GM19099 (cell line): Measurements from ENCODE around the gene SMYD3.

Experiments used
- POLR2A ChIP-seq: IDR thresholded peaks from 3 replicates; pipeline ENCODE4 v1.6.1; 2011; ENCODE audit warnings: low read depth; ENCODE audit not compliant: insufficient read length; ENCODE audit errors: extremely low read depth

The SMYD3 gene

GRCh38 chr1:246382589-246383238 lies 124.4 kb downstream of the SMYD3 start:
- TF ChIP-seq POLR2A: no peak

DNA sequence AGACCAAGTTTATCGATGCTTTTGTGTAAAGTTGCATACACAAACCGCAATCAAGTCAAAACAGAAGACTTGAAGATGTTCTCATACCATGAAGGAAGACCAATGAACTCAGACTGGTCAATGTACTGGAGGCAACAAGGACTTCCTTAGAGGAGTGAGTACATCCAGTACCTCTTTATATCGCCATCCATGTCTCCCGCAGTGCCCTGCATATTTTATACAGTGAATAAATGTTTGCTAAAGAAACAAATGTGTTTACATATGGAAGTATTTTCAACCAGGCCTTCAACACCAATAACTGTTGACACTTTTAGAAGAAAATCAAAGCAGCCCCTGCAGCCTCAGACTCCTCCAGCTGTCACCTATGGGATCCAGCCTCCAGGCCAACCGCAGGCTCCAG lies 125.6 kb downstream of the SMYD3 start:
- TF ChIP-seq POLR2A: no peak

GRCh38 chr1:246377625-246378153 lies 129.4 kb downstream of the SMYD3 start:
- no peak for TF ChIP-seq POLR2A

GRCh38 chr1:246373828-246374569 lies 133.1 kb downstream of the SMYD3 start:
- TF ChIP-seq POLR2A: no peak

GRCh38 chr1:246372559-246372958 lies 134.5 kb downstream of the SMYD3 start:
- no peak for TF ChIP-seq POLR2A

GRCh38 chr1:246367041-246367440 lies 140.0 kb downstream of the SMYD3 start:
- TF ChIP-seq POLR2A: no peak

GRCh38 chr1:246365708-246366107 lies 141.4 kb downstream of the SMYD3 start:
- TF ChIP-seq POLR2A: no peak

DNA sequence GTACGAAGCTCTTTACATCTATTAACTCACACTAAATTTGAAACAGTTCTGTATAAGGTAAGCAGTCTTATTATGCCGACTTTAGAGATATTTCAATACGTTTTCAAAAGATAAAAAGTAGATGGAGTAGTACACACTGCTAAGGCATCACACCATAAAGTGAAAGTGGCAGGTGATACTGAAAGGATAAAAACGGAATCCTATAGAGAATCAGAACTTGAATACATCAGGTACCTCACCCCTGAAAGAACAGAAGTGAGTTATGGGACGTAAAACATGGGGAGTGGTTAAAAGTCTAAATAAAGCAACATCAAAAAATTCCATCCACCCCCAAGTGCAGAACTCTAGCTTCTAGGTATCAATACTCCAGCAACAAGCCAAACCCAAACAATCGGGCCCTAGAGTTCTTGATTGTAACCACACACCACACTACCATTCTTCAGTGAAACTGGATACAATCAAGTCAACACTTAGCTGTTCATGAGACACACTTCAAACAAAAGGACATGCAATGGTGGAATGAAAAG lies 142.6 kb downstream of the SMYD3 start:
- TF ChIP-seq POLR2A: no peak

DNA sequence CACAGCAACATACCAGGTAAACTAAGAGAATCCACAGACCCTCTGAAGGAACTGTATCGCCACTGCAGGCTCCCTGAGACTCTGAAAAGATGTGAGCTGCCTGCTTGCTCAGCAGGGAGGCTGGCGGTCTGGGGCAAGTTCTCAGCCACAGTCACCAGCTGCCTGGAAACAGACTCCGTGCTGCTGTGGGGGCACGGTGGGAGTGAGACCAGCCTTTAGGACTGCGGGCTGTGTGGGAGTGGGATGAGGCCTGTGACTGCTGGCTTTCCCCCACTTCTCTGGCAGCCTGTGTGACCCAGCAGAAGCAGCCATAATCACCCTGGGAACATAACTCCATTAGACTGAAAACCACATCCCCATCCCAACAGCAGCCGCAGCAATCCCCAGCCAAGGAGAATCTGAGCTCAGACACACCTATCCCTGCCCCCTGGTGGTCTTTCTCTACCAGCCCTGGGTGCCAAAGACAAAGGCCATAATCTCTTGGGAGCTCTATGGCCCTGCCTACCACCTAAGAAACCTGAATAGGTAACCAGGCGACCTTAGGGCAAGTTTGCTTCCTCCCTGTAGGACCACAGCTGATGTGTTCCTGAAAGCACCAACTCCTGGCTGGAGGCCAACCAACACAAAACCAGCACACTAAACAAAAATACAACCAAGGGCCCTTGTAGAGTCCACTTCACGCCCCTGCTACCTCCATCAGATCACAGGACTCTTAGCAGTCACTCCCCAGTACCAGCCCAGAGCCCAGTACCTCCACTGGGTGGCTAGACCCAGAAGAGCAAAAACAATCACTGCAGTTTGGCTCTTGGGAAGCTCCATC lies 151.5 kb downstream of the SMYD3 start:
- TF ChIP-seq POLR2A: no peak

GRCh38 chr1:246351721-246352120 lies 155.4 kb downstream of the SMYD3 start:
- TF ChIP-seq POLR2A: no peak

DNA sequence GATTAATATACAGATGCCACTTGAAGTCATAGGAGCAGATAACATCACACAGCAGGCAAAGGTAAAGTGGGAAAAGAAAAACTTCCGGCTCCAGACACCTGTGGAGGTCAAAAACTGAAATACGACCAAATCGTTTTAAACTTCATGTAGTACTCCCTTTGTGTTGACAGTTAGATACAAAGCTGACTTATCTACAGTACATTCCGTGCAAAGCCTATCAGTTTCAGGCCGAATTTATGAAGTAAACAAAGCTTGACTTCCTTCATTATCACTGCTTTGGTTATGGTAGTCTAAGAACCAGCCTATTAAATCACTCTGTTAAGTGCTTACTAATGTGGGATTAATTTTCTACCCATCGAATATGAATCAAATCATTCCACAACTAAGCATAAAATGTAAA lies 156.3 kb downstream of the SMYD3 start:
- no peak for TF ChIP-seq POLR2A

GRCh38 chr1:246343937-246344336 lies 163.1 kb downstream of the SMYD3 start:
- TF ChIP-seq POLR2A: no peak

DNA sequence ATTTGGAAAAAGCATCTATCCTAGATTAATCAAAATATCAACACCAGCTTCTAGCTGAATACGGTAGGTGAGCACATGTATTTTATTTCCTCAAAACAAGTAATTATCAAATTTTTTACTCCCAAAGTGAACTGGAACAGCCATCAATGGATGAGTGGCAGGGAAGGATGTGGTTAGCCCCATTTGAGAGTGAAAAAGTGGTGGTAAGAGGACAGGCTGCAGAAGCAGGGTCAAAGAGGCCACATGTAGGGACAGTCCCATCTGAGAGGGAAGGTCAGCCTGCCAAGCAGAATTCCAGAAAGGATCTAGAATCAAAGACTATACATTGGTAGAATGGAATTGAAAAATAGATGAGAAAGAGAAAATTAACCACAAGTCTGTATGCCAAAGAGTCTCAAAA lies 163.8 kb downstream of the SMYD3 start:
- no peak for TF ChIP-seq POLR2A

GRCh38 chr1:246338546-246338945 lies 168.5 kb downstream of the SMYD3 start:
- TF ChIP-seq POLR2A: no peak

DNA sequence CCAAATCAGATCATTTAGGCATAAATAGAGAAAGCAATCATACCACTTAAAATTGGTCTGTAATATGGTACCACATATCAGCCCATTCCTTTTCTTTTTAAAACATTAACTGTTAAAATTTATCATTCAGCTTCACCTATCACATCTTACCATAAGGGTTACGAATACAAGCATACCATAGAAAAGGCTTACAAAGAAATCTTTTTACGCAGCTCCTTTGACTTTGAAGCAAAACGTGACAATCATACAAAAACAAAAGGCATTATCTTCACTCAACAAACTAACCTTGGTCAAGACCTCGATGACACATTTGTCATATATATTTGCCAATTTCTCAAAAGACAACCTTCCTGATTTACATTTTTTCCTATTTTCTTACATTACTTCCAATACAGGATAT lies 169.0 kb downstream of the SMYD3 start:
- no peak for TF ChIP-seq POLR2A
